Erythroblast (primary cell): ENCODE measurements around the gene PGA3.

Source experiments
- GATA1 ChIP-seq: IDR thresholded peaks from 2 replicates; pipeline ENCODE4 v1.6.1; 2011; ENCODE audit warnings: low read depth, mild to moderate bottlenecking, control low read depth, low read length, moderate library complexity
- POLR2A ChIP-seq: IDR thresholded peaks from 2 replicates; pipeline ENCODE4 v1.6.1; 2011; ENCODE audit warnings: mild to moderate bottlenecking, low read length

DNA sequence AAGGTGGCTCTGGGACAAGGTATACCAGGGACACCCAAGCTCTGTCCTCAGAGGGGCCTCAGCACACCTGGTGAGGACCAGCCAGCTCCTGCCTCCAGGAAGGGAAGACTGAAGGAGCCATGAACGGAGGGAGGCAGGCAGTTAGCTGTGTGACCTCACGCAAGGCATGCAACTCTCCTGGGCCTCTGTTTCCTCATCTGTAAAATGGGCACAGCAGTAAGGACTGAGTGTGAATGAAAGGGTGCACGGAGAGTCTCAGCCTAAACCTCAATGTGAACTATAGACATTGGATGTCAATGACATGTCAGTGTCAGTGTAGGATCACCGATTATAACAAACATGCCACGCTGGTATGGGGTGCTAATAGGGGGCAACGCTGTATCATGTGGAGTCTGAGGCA lies 56.0 kb downstream of the PGA3 start:
- no peak for TF ChIP-seq POLR2A
- no peak for TF ChIP-seq GATA1
